ENCODE data around the gene CEBPB. TPM values are rescaled to one million over a fixed set of nuclear protein-coding genes. Genes with fewer than 3 reads are reported as not detected.
A peak's percentile ranks its signal among the peaks of the same experiment; 100 is the strongest.
"Not testable (repeated sequence)": the region's sequence is repeated elsewhere in the genome, so short reads cannot be mapped to it uniquely, and the experiment has no call there.

Gene CEBPB
- polyA plus RNA-seq, 5 donors: 28.8 to 80.9 (median 30.8) TPM

GRCh38 chr20:50192364-50193198 is 2.0 kb downstream of the CEBPB start:
- peak in 1 of 2 donors; percentile 57 for DNase-seq

- no peak for DNase-seq
Observed at GRCh38 chr20:50193199-50193835, 2.7 kb downstream of the CEBPB start.

- DNase-seq: no peak
Observed at GRCh38 chr20:50193836-50194421, 3.3 kb downstream of the CEBPB start.

- DNase-seq: no peak
Observed at GRCh38 chr20:50194422-50194830, 3.8 kb downstream of the CEBPB start.

- no peak for DNase-seq
Observed at GRCh38 chr20:50194831-50195523, 4.3 kb downstream of the CEBPB start.

GRCh38 chr20:50195524-50196120 is 5.0 kb downstream of the CEBPB start:
- no peak for DNase-seq

GRCh38 chr20:50196248-50196647 is 5.6 kb downstream of the CEBPB start:
- no peak for DNase-seq

- DNase-seq: no peak
Observed at GRCh38 chr20:50196896-50197295, 6.3 kb downstream of the CEBPB start.

- DNase-seq: no peak
Observed at GRCh38 chr20:50197463-50198179, 7.0 kb downstream of the CEBPB start.

- DNase-seq: no peak
Observed at GRCh38 chr20:50198180-50198666, 7.6 kb downstream of the CEBPB start.

GRCh38 chr20:50198716-50199115 is 8.1 kb downstream of the CEBPB start:
- no peak for DNase-seq

- no peak for DNase-seq
Observed at GRCh38 chr20:50199703-50200102, 9.1 kb downstream of the CEBPB start.

GRCh38 chr20:50200482-50201104 is 10.0 kb downstream of the CEBPB start:
- DNase-seq: no peak

GRCh38 chr20:50201710-50202109 is 11.1 kb downstream of the CEBPB start:
- DNase-seq: not testable (repeated sequence)

GRCh38 chr20:50202677-50203076 is 12.0 kb downstream of the CEBPB start:
- DNase-seq: no peak

- DNase-seq: no peak
Observed at GRCh38 chr20:50203951-50204937, 13.6 kb downstream of the CEBPB start.

GRCh38 chr20:50207026-50207425 is 16.4 kb downstream of the CEBPB start:
- DNase-seq: no peak

- no peak for DNase-seq
Observed at GRCh38 chr20:50208085-50208491, 17.5 kb downstream of the CEBPB start.

GRCh38 chr20:50208815-50209214 is 18.2 kb downstream of the CEBPB start:
- not testable (repeated sequence) for DNase-seq
